ENCODE results near the gene YJU2. TPM values are rescaled to one million over a fixed set of nuclear protein-coding genes. Genes with fewer than 3 reads are reported as not detected.
"Not testable (repeated sequence)": the region's sequence is repeated elsewhere in the genome, so short reads cannot be mapped to it uniquely, and the experiment has no call there.

The YJU2 gene
- total RNA-seq, 1 donor, result 17.0 TPM

DNA sequence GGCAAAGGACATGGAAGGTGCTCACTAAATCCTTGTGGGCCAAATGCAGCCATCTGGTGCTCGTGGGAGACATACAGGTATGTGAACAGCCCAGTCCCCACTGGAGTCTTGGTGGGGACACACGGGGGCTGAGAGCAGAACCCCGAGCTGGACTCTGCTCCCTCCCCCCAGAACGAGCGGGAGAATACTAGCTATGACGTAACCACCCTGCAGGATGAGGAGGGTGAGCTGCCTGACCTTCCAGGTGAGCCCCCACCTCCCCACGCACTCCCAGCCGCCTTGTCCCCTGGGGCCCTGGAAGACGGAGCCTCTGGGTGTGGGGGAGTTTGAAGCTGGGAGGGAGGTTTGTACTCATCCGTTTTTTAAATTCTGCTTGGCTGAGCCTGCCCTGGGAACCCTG, 31.1 kb upstream of the YJU2 start:
- Histone ChIP-seq H3K4me3 (ENCODE audit: insufficient read depth, low read length) (no peak overlapping the region), H3K27ac (ENCODE audit: low read depth, low read length) (no peak overlapping the region), H3K4me1 (ENCODE audit: insufficient read depth, low read length) (no peaks in the 10 kb centered on the region), H3K9me3 (ENCODE audit: low read depth, low read length) (no peaks in the 10 kb centered on the region), H3K36me3 (ENCODE audit: insufficient read depth, low read length) (no peaks in the 10 kb centered on the region), H3K4me2 (ENCODE audit: insufficient read depth, low read length) (no peak overlapping the region), H3K79me2 (ENCODE audit: insufficient read depth, low read length) (no peaks in the 10 kb centered on the region), H3K27me3 (ENCODE audit: insufficient read depth, low read length) (no peaks in the 10 kb centered on the region), H4K20me1 (ENCODE audit: insufficient read depth, low read length) (no peaks in the 10 kb centered on the region), H2AFZ (ENCODE audit: low read length) (no peak overlapping the region)
- TF ChIP-seq, protein P1, sequence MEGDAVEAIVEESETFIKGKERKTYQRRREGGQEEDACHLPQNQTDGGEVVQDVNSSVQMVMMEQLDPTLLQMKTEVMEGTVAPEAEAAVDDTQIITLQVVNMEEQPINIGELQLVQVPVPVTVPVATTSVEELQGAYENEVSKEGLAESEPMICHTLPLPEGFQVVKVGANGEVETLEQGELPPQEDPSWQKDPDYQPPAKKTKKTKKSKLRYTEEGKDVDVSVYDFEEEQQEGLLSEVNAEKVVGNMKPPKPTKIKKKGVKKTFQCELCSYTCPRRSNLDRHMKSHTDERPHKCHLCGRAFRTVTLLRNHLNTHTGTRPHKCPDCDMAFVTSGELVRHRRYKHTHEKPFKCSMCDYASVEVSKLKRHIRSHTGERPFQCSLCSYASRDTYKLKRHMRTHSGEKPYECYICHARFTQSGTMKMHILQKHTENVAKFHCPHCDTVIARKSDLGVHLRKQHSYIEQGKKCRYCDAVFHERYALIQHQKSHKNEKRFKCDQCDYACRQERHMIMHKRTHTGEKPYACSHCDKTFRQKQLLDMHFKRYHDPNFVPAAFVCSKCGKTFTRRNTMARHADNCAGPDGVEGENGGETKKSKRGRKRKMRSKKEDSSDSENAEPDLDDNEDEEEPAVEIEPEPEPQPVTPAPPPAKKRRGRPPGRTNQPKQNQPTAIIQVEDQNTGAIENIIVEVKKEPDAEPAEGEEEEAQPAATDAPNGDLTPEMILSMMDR (IDR thresholded peaks at IDR 0.05; ENCODE audit: extremely low read depth, low read depth, low read length), result no peak
- DNase-seq (ENCODE audit: insufficient read length, low spot score, missing footprints), result peak; percentile 31

DNA sequence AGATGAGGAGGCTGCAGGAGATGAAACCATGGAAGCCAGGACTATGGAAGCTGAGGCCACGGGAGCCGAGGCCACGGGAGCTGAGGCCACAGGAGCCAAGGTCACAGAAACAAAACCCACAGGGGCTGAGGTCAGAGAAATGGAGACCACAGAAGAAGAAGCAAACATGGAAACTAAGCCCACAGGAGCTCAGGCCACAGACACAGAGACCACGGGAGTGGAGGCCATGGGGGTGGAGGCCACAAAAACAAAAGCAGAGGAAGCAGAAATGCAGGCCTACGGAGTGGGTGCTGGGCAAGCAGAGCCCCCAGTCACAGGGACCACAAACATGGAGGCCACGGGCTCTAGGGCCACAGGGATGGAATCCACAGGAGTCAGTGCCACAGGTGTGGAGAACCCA, 30.0 kb upstream of the YJU2 start:
- DNase-seq (ENCODE audit: insufficient read length, low spot score, missing footprints), result no peak
- no peaks in the 10 kb centered on the region for H3K9me3 ChIP-seq (ENCODE audit: low read depth, low read length)
- TF ChIP-seq, protein P1 (IDR thresholded peaks at IDR 0.05; ENCODE audit: extremely low read depth, low read depth, low read length), result no peak
- H3K4me3 ChIP-seq (ENCODE audit: insufficient read depth, low read length), result no peak overlapping the region
- no peaks in the 10 kb centered on the region for H3K36me3 ChIP-seq (ENCODE audit: insufficient read depth, low read length)
- no peaks in the 10 kb centered on the region for H3K27me3 ChIP-seq (ENCODE audit: insufficient read depth, low read length)
- no peaks in the 10 kb centered on the region for H3K79me2 ChIP-seq (ENCODE audit: insufficient read depth, low read length)
- H2AFZ ChIP-seq (ENCODE audit: low read length), result no peak overlapping the region
- no peaks in the 10 kb centered on the region for H4K20me1 ChIP-seq (ENCODE audit: insufficient read depth, low read length)
- H3K27ac ChIP-seq (ENCODE audit: low read depth, low read length), result no peak overlapping the region
- H3K4me1 ChIP-seq (ENCODE audit: insufficient read depth, low read length), result no peaks in the 10 kb centered on the region
- no peak overlapping the region for H3K4me2 ChIP-seq (ENCODE audit: insufficient read depth, low read length)

DNA sequence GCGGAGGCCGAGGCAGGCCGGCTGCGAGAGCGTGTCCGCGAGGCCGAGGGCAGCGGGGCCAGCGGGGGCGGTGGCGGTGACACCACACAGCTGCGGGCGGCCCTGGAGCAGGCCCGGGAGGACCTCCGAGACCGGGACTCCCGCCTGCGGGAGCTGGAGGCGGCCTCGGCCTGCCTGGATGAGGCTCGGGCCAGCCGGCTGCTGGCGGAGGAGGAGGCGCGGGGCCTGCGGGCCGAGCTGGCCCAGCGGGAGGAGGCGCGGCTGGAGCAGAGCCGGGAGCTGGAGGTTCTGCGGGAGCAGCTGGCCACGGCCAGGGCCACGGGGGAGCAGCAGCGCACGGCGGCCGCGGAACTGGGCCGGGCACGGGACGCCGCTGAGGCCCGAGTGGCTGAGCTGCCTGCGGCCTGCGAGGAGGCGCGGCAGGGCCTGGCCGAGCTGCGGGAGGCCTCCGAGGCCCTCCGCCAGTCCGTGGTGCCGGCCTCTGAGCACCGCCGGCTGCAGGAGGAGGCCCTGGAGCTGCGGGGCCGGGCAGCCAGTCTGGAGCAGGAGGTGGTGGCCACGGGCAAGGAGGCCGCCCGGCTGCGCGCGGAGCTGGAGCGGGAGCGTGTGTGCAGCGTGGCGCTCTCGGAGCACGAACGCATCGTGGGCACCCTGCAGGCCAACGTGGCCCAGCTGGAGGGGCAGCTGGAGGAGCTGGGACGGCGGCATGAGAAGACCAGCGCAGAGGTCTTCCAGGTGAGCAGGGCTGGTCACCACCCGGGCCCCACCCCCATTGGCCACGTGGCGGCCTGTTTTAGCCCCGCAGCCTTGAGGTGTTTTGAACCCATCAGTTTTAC, 29.2 kb upstream of the YJU2 start:
- no peak overlapping the region for H3K27ac ChIP-seq (ENCODE audit: low read depth, low read length)
- no peaks in the 10 kb centered on the region for H3K9me3 ChIP-seq (ENCODE audit: low read depth, low read length)
- TF ChIP-seq, protein P1 (IDR thresholded peaks at IDR 0.05; ENCODE audit: extremely low read depth, low read depth, low read length), result no peak
- H4K20me1 ChIP-seq (ENCODE audit: insufficient read depth, low read length), result no peaks in the 10 kb centered on the region
- H3K4me3 ChIP-seq (ENCODE audit: insufficient read depth, low read length), result no peak overlapping the region
- H3K36me3 ChIP-seq (ENCODE audit: insufficient read depth, low read length), result no peaks in the 10 kb centered on the region
- no peaks in the 10 kb centered on the region for H3K4me1 ChIP-seq (ENCODE audit: insufficient read depth, low read length)
- DNase-seq (ENCODE audit: insufficient read length, low spot score, missing footprints), result peak; percentile 47
- no peaks in the 10 kb centered on the region for H3K27me3 ChIP-seq (ENCODE audit: insufficient read depth, low read length)
- H3K4me2 ChIP-seq (ENCODE audit: insufficient read depth, low read length), result no peak overlapping the region
- H3K79me2 ChIP-seq (ENCODE audit: insufficient read depth, low read length), result no peaks in the 10 kb centered on the region
- no peak overlapping the region for H2AFZ ChIP-seq (ENCODE audit: low read length)

DNA sequence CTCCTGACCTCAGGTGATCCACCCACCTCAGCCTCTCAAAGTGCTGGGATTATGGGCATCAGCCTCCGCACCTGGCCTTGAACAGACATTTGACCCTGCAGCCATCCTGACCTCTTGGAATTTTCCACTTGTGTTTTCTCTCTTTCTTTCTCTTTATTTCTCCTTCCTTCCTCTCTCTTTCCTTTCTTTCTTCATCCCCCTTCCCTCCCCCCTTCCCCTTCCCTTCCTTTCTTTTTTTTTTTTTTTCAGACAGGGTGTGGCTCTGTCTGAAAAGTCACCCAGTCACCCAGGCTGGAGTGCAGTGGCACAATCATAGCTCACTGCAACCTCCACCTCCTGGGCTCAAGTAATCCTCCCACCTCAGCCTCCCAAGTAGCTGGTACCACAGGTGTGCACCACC, 28.4 kb upstream of the YJU2 start:
- not testable (repeated sequence) for H4K20me1 ChIP-seq (ENCODE audit: insufficient read depth, low read length); H3K4me3 ChIP-seq (ENCODE audit: insufficient read depth, low read length); H3K9me3 ChIP-seq (ENCODE audit: low read depth, low read length); H3K27ac ChIP-seq (ENCODE audit: low read depth, low read length); H3K36me3 ChIP-seq (ENCODE audit: insufficient read depth, low read length); H3K4me2 ChIP-seq (ENCODE audit: insufficient read depth, low read length); H3K27me3 ChIP-seq (ENCODE audit: insufficient read depth, low read length); H3K4me1 ChIP-seq (ENCODE audit: insufficient read depth, low read length); DNase-seq (ENCODE audit: insufficient read length, low spot score, missing footprints); H2AFZ ChIP-seq (ENCODE audit: low read length); H3K79me2 ChIP-seq (ENCODE audit: insufficient read depth, low read length)
